Prostate gland (tissue), 2 donors: Measurements from ENCODE around the gene SEPTIN11. TPM values are rescaled to one million over a fixed set of nuclear protein-coding genes. Genes with fewer than 3 reads are reported as not detected.
"Not testable (repeated sequence)": the region's sequence is repeated elsewhere in the genome, so short reads cannot be mapped to it uniquely, and the experiment has no call there.

Source experiments
- DNase-seq: peaks from one replicate; pipeline ENCODE4 v3.0.0-alpha.2; 2019; ENCODE audit warnings: low spot score
- H3K27ac ChIP-seq, 2 donors: fragments of 200-600 bp; sonication (generic); 2 replicates each; pipeline ENCODE4 v1.5.1; 2017 to 2019
- H3K27me3 ChIP-seq: fragments of 200-600 bp; sonication (generic); replicated peaks from 2 replicates; pipeline ENCODE4 v1.5.1; 2019; ENCODE audit not compliant: insufficient read depth
- H3K36me3 ChIP-seq, 2 donors: fragments of 200-600 bp; sonication (generic); 1 replicate in 1 of 2; 2 replicates in 1 of 2; pipeline versions ENCODE4 v1.5.1 to v1.8.1; 2017 to 2019
- H3K4me1 ChIP-seq: fragments of 200-600 bp; sonication (generic); replicated peaks from 2 replicates; pipeline ENCODE4 v1.5.1; 2019
- H3K4me3 ChIP-seq, 2 donors: fragments of 200-600 bp; sonication (generic); 2 replicates each; pipeline ENCODE4 v1.5.1; 2017 to 2019
- H3K9me3 ChIP-seq: fragments of 200-600 bp; sonication (generic); 2 replicates; pipeline ENCODE4 v1.5.1; 2017
- CTCF ChIP-seq, 4 experiments: fragments of 200-600 bp in 2 of 4; fragments of 450-650 bp in 2 of 4; sonication (generic) in 2 of 4; IDR thresholded peaks; 1 replicate in 3 of 4; 2 replicates in 1 of 4; pipeline ENCODE4 v1.5.1; 2016 to 2019; ENCODE audit warnings: antibody characterized with exemption in 4 of 4, mild to moderate bottlenecking in 2 of 4, moderate library complexity in 2 of 4
- POLR2A ChIP-seq: fragments of 450-650 bp; IDR thresholded peaks from one replicate; pipeline ENCODE4 v1.6.1; 2016; ENCODE audit warnings: antibody characterized with exemption, mild to moderate bottlenecking
- POLR2AphosphoS5 ChIP-seq: sonication (generic); formaldehyde crosslinking; IDR thresholded peaks from one replicate; pipeline ENCODE4 v1.6.1; 2017; ENCODE audit warnings: antibody characterized with exemption
- WGBS: methylation state at CpG from one replicate; pipeline ENCODE4 v1.1.5; 2018; 5-methylcytosine and 5-hydroxymethylcytosine counted together
- intact Hi-C: fragments of 100-400 bp; cut with DNase I; formaldehyde crosslinking; loops from one replicate; pipeline ENCODE4 v1.14.2; 2022
- total RNA-seq, 2 donors: library from RNA; depleted of rRNA; stranded (reverse); fragments of >200 nt; gene quantifications; one replicate each; pipeline ENCODE4 v1.1.0, GENCODE V29; 2016

The SEPTIN11 gene
- total RNA-seq, 2 donors from 2014 or later: 19.4 to 39.1 TPM

DNA sequence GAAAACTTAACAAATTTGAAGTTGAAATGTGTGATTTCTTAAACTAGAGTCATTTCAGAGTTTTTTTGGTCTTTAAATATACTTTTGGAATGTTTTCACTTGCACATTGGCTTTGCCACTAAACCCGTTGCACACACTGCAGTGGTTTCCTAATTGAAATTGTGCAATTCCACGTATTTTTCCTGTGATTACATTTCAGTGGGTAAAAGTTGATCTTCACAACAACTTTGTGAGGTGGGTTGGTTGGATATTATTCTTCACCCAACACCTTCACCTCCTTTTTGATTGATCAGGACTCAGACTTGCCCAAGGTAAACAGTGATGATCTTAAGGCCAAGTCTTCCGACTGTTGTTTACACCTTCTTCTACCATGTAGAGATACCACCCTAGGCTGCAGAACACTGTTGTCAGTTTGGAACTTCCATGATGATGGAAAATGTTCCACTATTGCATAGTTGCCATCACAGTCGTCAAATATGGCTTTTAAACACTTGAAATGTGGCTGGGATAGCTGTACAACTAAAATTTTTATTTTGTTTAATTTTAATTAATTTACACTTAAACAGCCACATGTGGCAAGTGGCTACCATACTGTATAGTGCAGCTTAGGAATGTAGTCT lies 13.7 kb downstream of the SEPTIN11 start:
- H3K36me3 ChIP-seq: no peaks in the 10 kb centered on the region
- H3K27me3 ChIP-seq: no peaks in the 10 kb centered on the region
- no peak overlapping the region for H3K27ac ChIP-seq
- H3K4me1 ChIP-seq: no peaks in the 10 kb centered on the region
- no peak for TF ChIP-seq POLR2A
- TF ChIP-seq POLR2AphosphoS5: no peak
- TF ChIP-seq CTCF (IDR thresholded peaks at IDR 0.05): no peak
- H3K9me3 ChIP-seq: no peaks in the 10 kb centered on the region
- intact Hi-C loops: no loop called here
- 86% methylated on average over 4 of the region's 4 CpGs for WGBS
- no peak for DNase-seq
- no peak overlapping the region for H3K4me3 ChIP-seq

- DNase-seq, H3K9me3 ChIP-seq, H3K27ac ChIP-seq, H3K4me3 ChIP-seq, H3K4me1 ChIP-seq, H3K27me3 ChIP-seq, intact Hi-C loops, H3K36me3 ChIP-seq: not testable (repeated sequence)
- WGBS: 100% methylated on average over 1 of the region's 1 CpG
These were observed 14.4 kb downstream of the SEPTIN11 start for GRCh38 chr4:76963927-76964326.

GRCh38 chr4:76964769-76965168 lies 15.2 kb downstream of the SEPTIN11 start:
- Histone ChIP-seq H3K36me3 (no peaks in the 10 kb centered on the region), H3K27ac (no peak overlapping the region), H3K4me3 (no peak overlapping the region), H3K27me3 (no peaks in the 10 kb centered on the region), H3K9me3 (no peaks in the 10 kb centered on the region), H3K4me1 (no peaks in the 10 kb centered on the region)
- TF ChIP-seq POLR2A (no peak), POLR2AphosphoS5 (no peak)
- intact Hi-C loops: no loop called here
- DNase-seq: no peak
- WGBS: 60% methylated on average over 1 of the region's 1 CpG

DNA sequence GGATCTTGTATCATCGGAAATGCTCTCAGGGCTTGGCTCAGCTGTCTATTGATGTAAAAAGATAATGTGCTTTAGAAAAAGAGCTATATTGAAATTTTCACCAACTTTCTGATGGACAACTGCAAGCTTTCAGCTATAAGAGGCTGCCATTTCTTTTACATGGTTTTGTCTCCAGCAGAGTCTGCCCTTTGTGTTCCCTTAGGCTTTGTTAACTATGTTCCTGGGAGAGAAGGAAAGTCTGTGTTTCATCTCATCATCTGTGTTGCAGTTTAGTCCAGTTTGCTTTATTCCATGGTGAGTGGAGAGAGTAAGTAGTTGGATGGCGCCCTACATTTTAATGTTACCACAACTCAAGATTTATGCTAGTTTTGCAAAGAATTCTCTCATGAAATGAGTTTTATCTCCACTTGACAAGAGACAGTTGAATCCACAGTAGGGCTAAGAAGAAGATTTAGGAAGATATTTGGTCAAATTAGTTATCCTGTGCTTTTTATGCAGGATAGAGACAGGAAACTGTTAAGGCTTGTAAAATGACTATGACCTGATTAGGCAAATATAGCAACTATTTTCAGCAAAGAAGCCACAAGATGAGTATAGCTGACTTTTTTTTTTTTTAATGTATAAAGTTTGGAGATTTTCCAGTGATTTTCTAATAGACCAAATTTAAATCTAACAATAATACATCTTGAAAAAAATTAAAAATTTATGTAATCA lies 16.5 kb downstream of the SEPTIN11 start:
- DNase-seq: no peak

DNA sequence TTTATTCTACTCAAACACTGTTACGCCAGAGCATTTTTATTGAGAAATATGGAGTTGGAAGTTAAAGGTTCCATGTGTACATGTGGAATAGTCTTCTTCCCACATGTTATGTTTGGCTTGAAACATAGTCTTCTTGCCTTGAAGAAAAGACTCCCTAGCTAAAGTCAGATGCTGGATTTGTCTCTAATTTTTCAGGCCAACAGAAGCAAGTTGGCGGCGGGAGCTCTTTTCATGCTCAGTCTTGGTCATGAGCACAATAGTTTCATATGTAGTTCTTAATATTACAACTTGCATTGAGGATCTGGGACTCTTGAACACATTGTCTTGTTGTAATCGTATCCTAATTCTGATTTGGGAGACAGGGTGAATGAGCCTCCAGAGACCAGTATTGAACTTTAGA lies 19.4 kb downstream of the SEPTIN11 start:
- no peak overlapping the region for H3K27ac ChIP-seq
- H3K36me3 ChIP-seq: no peaks in the 10 kb centered on the region
- intact Hi-C loops: no loop called here
- H3K4me3 ChIP-seq: no peak overlapping the region
- no peaks in the 10 kb centered on the region for H3K4me1 ChIP-seq
- H3K9me3 ChIP-seq: no peaks in the 10 kb centered on the region
- DNase-seq: no peak
- no peaks in the 10 kb centered on the region for H3K27me3 ChIP-seq
- TF ChIP-seq CTCF (IDR thresholded peaks at IDR 0.05) (no peak), POLR2A (no peak), POLR2AphosphoS5 (no peak)
- WGBS: 97% methylated on average over 4 of the region's 4 CpGs

More for the DNA sequence above, 16.5 kb downstream of the SEPTIN11 start:
- H3K36me3 ChIP-seq: no peaks in the 10 kb centered on the region
- no peaks in the 10 kb centered on the region for H3K4me1 ChIP-seq
- TF ChIP-seq POLR2A (no peak), CTCF (IDR thresholded peaks at IDR 0.05) (no peak), POLR2AphosphoS5 (no peak)
- 93% methylated on average over 2 of the region's 2 CpGs for WGBS
- intact Hi-C loops: no loop called here
- H3K9me3 ChIP-seq: no peaks in the 10 kb centered on the region
- H3K27ac ChIP-seq: no peak overlapping the region
- no peaks in the 10 kb centered on the region for H3K27me3 ChIP-seq
- no peak overlapping the region for H3K4me3 ChIP-seq

- intact Hi-C loops: no loop called here
- Histone ChIP-seq H3K27ac (no peak overlapping the region), H3K36me3 (no peaks in the 10 kb centered on the region), H3K4me1 (no peaks in the 10 kb centered on the region), H3K4me3 (no peak overlapping the region), H3K27me3 (no peaks in the 10 kb centered on the region), H3K9me3 (no peaks in the 10 kb centered on the region)
- DNase-seq: no peak
- TF ChIP-seq POLR2AphosphoS5: no peak
- no peak for TF ChIP-seq POLR2A
- TF ChIP-seq CTCF (IDR thresholded peaks at IDR 0.05): no peak
- 79% methylated on average over 3 of the region's 3 CpGs for WGBS
These were observed 19.9 kb downstream of the SEPTIN11 start for GRCh38 chr4:76969495-76969894.
